Measurements from ENCODE around the gene FAM83D.
"Not testable (repeated sequence)": the region's sequence is repeated elsewhere in the genome, so short reads cannot be mapped to it uniquely, and the experiment has no call there.

Gene FAM83D

GRCh38 chr20:38969708-38970107 lies 43.5 kb downstream of the FAM83D start:
- no peak for DNase-seq

- no peak for DNase-seq
These were observed 44.1 kb downstream of the FAM83D start for GRCh38 chr20:38970302-38970701.

GRCh38 chr20:38973107-38973506 lies 46.9 kb downstream of the FAM83D start:
- DNase-seq = no peak

GRCh38 chr20:38973645-38974044 lies 47.4 kb downstream of the FAM83D start:
- no peak for DNase-seq

- no peak for DNase-seq
These were observed 49.4 kb downstream of the FAM83D start for GRCh38 chr20:38975539-38976120.

- DNase-seq = no peak
These were observed 53.2 kb downstream of the FAM83D start for GRCh38 chr20:38979434-38979833.

GRCh38 chr20:38979842-38980241 lies 53.6 kb downstream of the FAM83D start:
- no peak for DNase-seq

- DNase-seq = no peak
These were observed 56.1 kb downstream of the FAM83D start for GRCh38 chr20:38982291-38982690.

- DNase-seq = no peak
These were observed 58.8 kb downstream of the FAM83D start for GRCh38 chr20:38985060-38985459.

- no peak for DNase-seq
These were observed 59.5 kb downstream of the FAM83D start for GRCh38 chr20:38985603-38986170.

GRCh38 chr20:38986663-38987062 lies 60.4 kb downstream of the FAM83D start:
- DNase-seq = no peak

- no peak for DNase-seq
These were observed 61.6 kb downstream of the FAM83D start for GRCh38 chr20:38987777-38988176.

GRCh38 chr20:38990728-38991127 lies 64.5 kb downstream of the FAM83D start:
- no peak for DNase-seq

GRCh38 chr20:38991814-38992704 lies 65.8 kb downstream of the FAM83D start:
- DNase-seq = no peak

GRCh38 chr20:38995536-38996044 lies 69.4 kb downstream of the FAM83D start:
- no peak for DNase-seq

- DNase-seq = not testable (repeated sequence)
These were observed 70.6 kb downstream of the FAM83D start for GRCh38 chr20:38996866-38997265.

- DNase-seq = no peak
These were observed 71.4 kb downstream of the FAM83D start for GRCh38 chr20:38997622-38998021.

GRCh38 chr20:38999217-38999616 lies 73.0 kb downstream of the FAM83D start:
- DNase-seq = no peak

- no peak for DNase-seq
These were observed 74.0 kb downstream of the FAM83D start for GRCh38 chr20:38999965-39000910.
